ENCODE results near the gene PSMD5. TPM values are rescaled to one million over a fixed set of nuclear protein-coding genes. Genes with fewer than 3 reads are reported as not detected.

Gene PSMD5
- total RNA-seq, 1 donor from 2014 or later, result 56.1 TPM

- Mint-ChIP-seq H3K36me3 (peaks cover 29% of the 10 kb centered on the region), H3K9me3 (peaks cover 4% of the 10 kb centered on the region), H3K4me1 (peaks cover 24% of the 10 kb centered on the region), H3K4me3 (no peak overlapping the region), H3K27ac (no peak overlapping the region), H3K27me3 (ENCODE audit: low read depth) (no peaks in the 10 kb centered on the region)
- DNase-seq (ENCODE audit: low spot score in 2 of 2, unreplicated experiment in 2 of 2), result no peak
- TF ChIP-seq CTCF (IDR thresholded peaks at IDR 0.05; ENCODE audit: unreplicated experiment), result no peak
Measured at GRCh38 chr9:120837921-120838320, 4.8 kb downstream of the PSMD5 start.

- no peaks in the 10 kb centered on the region for H3K9me3 Mint-ChIP-seq
- H3K27ac Mint-ChIP-seq, result no peak overlapping the region
- peaks cover 49% of the 10 kb centered on the region for H3K36me3 Mint-ChIP-seq
- no peak overlapping the region for H3K4me3 Mint-ChIP-seq
- no peak for TF ChIP-seq CTCF (IDR thresholded peaks at IDR 0.05; ENCODE audit: unreplicated experiment)
- no peak for DNase-seq (ENCODE audit: low spot score in 2 of 2, unreplicated experiment in 2 of 2)
- no peaks in the 10 kb centered on the region for H3K27me3 Mint-ChIP-seq (ENCODE audit: low read depth)
- no peaks in the 10 kb centered on the region for H3K4me1 Mint-ChIP-seq
Measured at GRCh38 chr9:120833325-120833724, 9.4 kb downstream of the PSMD5 start.

- H3K36me3 Mint-ChIP-seq, result peaks cover 48% of the 10 kb centered on the region
- DNase-seq (ENCODE audit: low spot score in 2 of 2, unreplicated experiment in 2 of 2), result no peak
- no peak overlapping the region for H3K27ac Mint-ChIP-seq
- no peaks in the 10 kb centered on the region for H3K27me3 Mint-ChIP-seq (ENCODE audit: low read depth)
- no peak overlapping the region for H3K4me3 Mint-ChIP-seq
- H3K9me3 Mint-ChIP-seq, result no peaks in the 10 kb centered on the region
- no peaks in the 10 kb centered on the region for H3K4me1 Mint-ChIP-seq
- no peak for TF ChIP-seq CTCF (IDR thresholded peaks at IDR 0.05; ENCODE audit: unreplicated experiment)
Measured at GRCh38 chr9:120832807-120833206, 9.9 kb downstream of the PSMD5 start.

GRCh38 chr9:120830865-120831264, 11.9 kb downstream of the PSMD5 start:
- H3K4me1 Mint-ChIP-seq, result no peaks in the 10 kb centered on the region
- peaks cover 59% of the 10 kb centered on the region for H3K36me3 Mint-ChIP-seq
- no peak for DNase-seq (ENCODE audit: low spot score in 2 of 2, unreplicated experiment in 2 of 2)
- no peak overlapping the region for H3K4me3 Mint-ChIP-seq
- H3K9me3 Mint-ChIP-seq, result peaks cover 8% of the 10 kb centered on the region
- H3K27me3 Mint-ChIP-seq (ENCODE audit: low read depth), result no peaks in the 10 kb centered on the region
- TF ChIP-seq CTCF (IDR thresholded peaks at IDR 0.05; ENCODE audit: unreplicated experiment), result no peak
- H3K27ac Mint-ChIP-seq, result no peak overlapping the region

- Mint-ChIP-seq H3K27me3 (ENCODE audit: low read depth) (no peaks in the 10 kb centered on the region), H3K4me1 (no peaks in the 10 kb centered on the region), H3K4me3 (no peak overlapping the region), H3K27ac (no peak overlapping the region), H3K36me3 (peaks cover 62% of the 10 kb centered on the region), H3K9me3 (peaks cover 11% of the 10 kb centered on the region)
- DNase-seq (ENCODE audit: low spot score in 2 of 2, unreplicated experiment in 2 of 2), result no peak
- TF ChIP-seq CTCF (IDR thresholded peaks at IDR 0.05; ENCODE audit: unreplicated experiment), result no peak
Measured at GRCh38 chr9:120830151-120830550, 12.6 kb downstream of the PSMD5 start.

- H3K9me3 Mint-ChIP-seq, result peaks cover 13% of the 10 kb centered on the region
- TF ChIP-seq CTCF (IDR thresholded peaks at IDR 0.05; ENCODE audit: unreplicated experiment), result no peak
- H3K36me3 Mint-ChIP-seq, result peaks cover 64% of the 10 kb centered on the region
- DNase-seq (ENCODE audit: low spot score in 2 of 2, unreplicated experiment in 2 of 2), result no peak
- H3K4me1 Mint-ChIP-seq, result no peaks in the 10 kb centered on the region
- no peak overlapping the region for H3K4me3 Mint-ChIP-seq
- H3K27ac Mint-ChIP-seq, result no peak overlapping the region
- H3K27me3 Mint-ChIP-seq (ENCODE audit: low read depth), result no peaks in the 10 kb centered on the region
Measured at GRCh38 chr9:120829650-120830049, 13.1 kb downstream of the PSMD5 start.

Measured in mesothelial cell of epicardium (in vitro differentiated cells).